Endometrial microvascular endothelial cells (primary cell): ENCODE results near the gene PGS1. TPM values are rescaled to one million over a fixed set of nuclear protein-coding genes. Genes with fewer than 3 reads are reported as not detected.

Source experiments
- total RNA-seq: library from RNA; depleted of rRNA; stranded (reverse); fragments of >200 nt; gene quantifications from one replicate; pipeline ENCODE4 v1.2.3, GENCODE V29; 2015; ENCODE audit errors: inconsistent ontology term

The PGS1 gene
- total RNA-seq, 1 donor from 2014 or later = 37.5 TPM

Other genes starting within 250 kb of the PGS1 start
- gene TMC6, start 249.9 kb upstream of the PGS1 start, total RNA-seq = 30.3 TPM
- not detected for gene TMC8, start 247.9 kb upstream of the PGS1 start, total RNA-seq
- not detected for gene C17orf99, start 232.3 kb upstream of the PGS1 start, total RNA-seq
- 37.4 TPM for gene SYNGR2, start 210.1 kb upstream of the PGS1 start, total RNA-seq
- 139 TPM for gene TK1, start 191.6 kb upstream of the PGS1 start, total RNA-seq
- 23.1 TPM for gene AFMID, start 191.3 kb upstream of the PGS1 start, total RNA-seq
- 92.2 TPM for gene BIRC5, start 164.4 kb upstream of the PGS1 start, total RNA-seq
- not detected for gene TMEM235, start 147.0 kb upstream of the PGS1 start, total RNA-seq
- 32.7 TPM for gene SOCS3, start 18.6 kb upstream of the PGS1 start, total RNA-seq
- gene DNAH17, start 198.7 kb downstream of the PGS1 start, total RNA-seq = not detected